A673 (cell line): ENCODE data around the gene SBSN. TPM values are rescaled to one million over a fixed set of nuclear protein-coding genes. Genes with fewer than 3 reads are reported as not detected.

Experiments used
- BruUV-seq: library from RNA; stranded (reverse); fragments of 400-500 nt; replicated peaks from 2 replicates; lab custom pipeline; 2021; lab: Mats Ljungman, UMichigan
- CTCF ChIA-PET: fragments of 300-600 bp; sonication (Branson Sonifier 250); formaldehyde crosslinking; loops from one replicate; lab custom pipeline; 2022; ENCODE audit warnings: antibody characterized with exemption; lab: Charles Lee
- POLR2A ChIA-PET: fragments of 300-600 bp; sonication (Branson Sonifier 250); formaldehyde crosslinking; loops from one replicate; lab custom pipeline; 2022; ENCODE audit warnings: antibody characterized with exemption; ENCODE audit not compliant: low non-redundant PET; lab: Charles Lee
- DNase-seq: peaks from one replicate; pipeline ENCODE4 v3.0.0-alpha.2; 2015; ENCODE audit warnings: low spot score
- H3K27ac ChIP-seq: fragments of 200-600 bp; sonication (generic); 2 replicates; pipeline ENCODE4 v1.5.1; 2016; ENCODE audit warnings: mixed run types, low read depth, mild to moderate bottlenecking, mixed read lengths, antibody characterized with exemption, low read length; ENCODE audit not compliant: poor library complexity, severe bottlenecking
- H3K27me3 ChIP-seq: fragments of 200-600 bp; sonication (generic); replicated peaks from 2 replicates; pipeline ENCODE4 v1.6.1; 2017; ENCODE audit warnings: mixed run types, low read depth, mild to moderate bottlenecking, mixed read lengths, antibody characterized with exemption, low read length; ENCODE audit not compliant: insufficient read depth, poor library complexity
- H3K36me3 ChIP-seq: fragments of 200-600 bp; sonication (generic); 2 replicates; pipeline ENCODE4 v1.6.1; 2016; ENCODE audit warnings: mixed run types, mild to moderate bottlenecking, mixed read lengths, antibody characterized with exemption, low read length; ENCODE audit not compliant: insufficient read depth, poor library complexity, severe bottlenecking
- H3K4me1 ChIP-seq: fragments of 200-600 bp; sonication (generic); 2 replicates; pipeline ENCODE4 v1.6.1; 2017; ENCODE audit warnings: mixed run types, mild to moderate bottlenecking, mixed read lengths, antibody characterized with exemption, low read length; ENCODE audit not compliant: insufficient read depth, poor library complexity, severe bottlenecking
- H3K4me3 ChIP-seq: fragments of 200-600 bp; sonication (generic); 2 replicates; pipeline ENCODE4 v1.5.1; 2016; ENCODE audit warnings: low read depth, mixed run types, mild to moderate bottlenecking, mixed read lengths, low read length; ENCODE audit not compliant: poor library complexity, severe bottlenecking
- H3K9me3 ChIP-seq: fragments of 200-600 bp; sonication (generic); 2 replicates; pipeline ENCODE4 v1.6.1; 2016; ENCODE audit warnings: mixed run types, low read depth, mild to moderate bottlenecking, mixed read lengths, antibody characterized with exemption, low read length; ENCODE audit not compliant: poor library complexity, severe bottlenecking
- EZH2 ChIP-seq: fragments of 200-600 bp; sonication (generic); IDR thresholded peaks from 2 replicates; pipeline ENCODE4 v1.6.1; 2017; ENCODE audit warnings: borderline replicate concordance, low read depth, mild to moderate bottlenecking, mixed read lengths, antibody characterized with exemption, low read length; ENCODE audit not compliant: poor library complexity, severe bottlenecking
- intact Hi-C: fragments of 100-400 bp; cut with micrococcal nuclease; formaldehyde crosslinking; loops from one replicate; pipeline ENCODE4 v1.10.0; 2022; ENCODE audit not compliant: unreplicated experiment
- total RNA-seq: library from RNA; stranded (reverse); gene quantifications from 2 replicates; pipeline ENCODE4 v1.2.3, GENCODE V29; 2021
- TF ChIP-seq, protein P1 (sequence below): fragments of 300-800, 200-600 bp; sonication (generic); conservative IDR thresholded peaks from 2 replicates; pipeline ENCODE4 v1.5.1; 2017; ENCODE audit warnings: low read depth, mild to moderate bottlenecking, antibody characterized with exemption, low read length, moderate library complexity, mixed read lengths

SBSN gene
- total RNA-seq, 1 experiment from 2014 or later: not detected

DNA sequence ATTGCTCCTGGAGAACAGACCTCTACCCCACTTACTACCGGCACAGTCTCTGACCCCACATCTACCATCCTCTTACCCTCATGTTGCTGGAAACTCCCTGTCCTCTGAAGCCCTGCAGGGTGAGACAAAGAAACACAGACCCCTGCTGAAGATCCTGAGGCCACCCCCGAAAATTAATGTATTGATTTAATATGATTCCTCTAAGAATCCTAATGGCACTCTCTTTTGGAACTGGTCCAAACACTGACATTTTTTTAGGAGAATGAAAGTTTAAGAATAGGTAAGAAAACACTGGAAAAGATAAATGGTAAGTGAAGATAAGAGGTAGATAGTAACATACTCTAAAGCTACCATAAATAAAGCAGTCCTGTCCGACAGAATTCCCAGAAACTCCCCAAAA, 20.0 kb downstream of the SBSN start:
- CTCF ChIA-PET: no interaction called here
- no peak overlapping the region for H3K4me3 ChIP-seq

DNA sequence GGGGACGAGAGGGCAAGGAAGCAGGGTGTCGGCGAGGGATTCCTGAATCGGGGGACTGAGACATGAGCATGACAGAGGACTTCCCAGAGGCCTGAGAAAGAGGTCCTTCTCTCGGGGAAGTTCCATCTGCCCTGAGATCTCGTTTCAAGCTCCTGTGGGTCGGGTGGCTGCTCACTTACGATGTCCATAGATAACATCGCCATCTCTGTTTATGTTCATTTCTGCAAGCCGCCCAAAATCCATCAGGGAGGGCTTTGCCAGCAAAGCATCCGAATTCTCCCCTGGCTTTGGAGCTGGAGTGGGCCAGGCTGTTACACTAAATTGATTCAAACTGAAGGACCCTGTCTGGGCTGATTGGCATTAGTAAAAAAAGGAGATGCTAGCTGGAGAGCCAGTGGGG, 20.6 kb downstream of the SBSN start:
- no peaks in the 10 kb centered on the region for H3K36me3 ChIP-seq
- intact Hi-C loops: no loop called here
- BruUV-seq: no TSS peak
- H3K4me1 ChIP-seq: no peaks in the 10 kb centered on the region
- CTCF ChIA-PET: no interaction called here
- H3K4me3 ChIP-seq: no peak overlapping the region
- DNase-seq: no peak
- no peaks in the 10 kb centered on the region for H3K9me3 ChIP-seq
- peaks cover 89% of the 10 kb centered on the region for H3K27me3 ChIP-seq
- H3K27ac ChIP-seq: no peak overlapping the region
- TF ChIP-seq, protein P1, sequence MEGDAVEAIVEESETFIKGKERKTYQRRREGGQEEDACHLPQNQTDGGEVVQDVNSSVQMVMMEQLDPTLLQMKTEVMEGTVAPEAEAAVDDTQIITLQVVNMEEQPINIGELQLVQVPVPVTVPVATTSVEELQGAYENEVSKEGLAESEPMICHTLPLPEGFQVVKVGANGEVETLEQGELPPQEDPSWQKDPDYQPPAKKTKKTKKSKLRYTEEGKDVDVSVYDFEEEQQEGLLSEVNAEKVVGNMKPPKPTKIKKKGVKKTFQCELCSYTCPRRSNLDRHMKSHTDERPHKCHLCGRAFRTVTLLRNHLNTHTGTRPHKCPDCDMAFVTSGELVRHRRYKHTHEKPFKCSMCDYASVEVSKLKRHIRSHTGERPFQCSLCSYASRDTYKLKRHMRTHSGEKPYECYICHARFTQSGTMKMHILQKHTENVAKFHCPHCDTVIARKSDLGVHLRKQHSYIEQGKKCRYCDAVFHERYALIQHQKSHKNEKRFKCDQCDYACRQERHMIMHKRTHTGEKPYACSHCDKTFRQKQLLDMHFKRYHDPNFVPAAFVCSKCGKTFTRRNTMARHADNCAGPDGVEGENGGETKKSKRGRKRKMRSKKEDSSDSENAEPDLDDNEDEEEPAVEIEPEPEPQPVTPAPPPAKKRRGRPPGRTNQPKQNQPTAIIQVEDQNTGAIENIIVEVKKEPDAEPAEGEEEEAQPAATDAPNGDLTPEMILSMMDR: no peak
- no peak for TF ChIP-seq EZH2
- POLR2A ChIA-PET: no interaction called here

More for the DNA sequence above, 20.0 kb downstream of the SBSN start:
- DNase-seq: no peak
- POLR2A ChIA-PET: no interaction called here
- Histone ChIP-seq H3K27me3 (peaks cover 89% of the 10 kb centered on the region), H3K9me3 (no peaks in the 10 kb centered on the region), H3K27ac (no peak overlapping the region), H3K36me3 (no peaks in the 10 kb centered on the region), H3K4me1 (no peaks in the 10 kb centered on the region)
- intact Hi-C loops: no loop called here
- no TSS peak for BruUV-seq
- TF ChIP-seq, protein P1: no peak
- no peak for TF ChIP-seq EZH2

GRCh38 chr19:35506011-35506410, 22.1 kb downstream of the SBSN start:
- no peak overlapping the region for H3K27ac ChIP-seq
- no TSS peak for BruUV-seq
- H3K36me3 ChIP-seq: no peaks in the 10 kb centered on the region
- ChIA-PET POLR2A (no interaction called here), CTCF (no interaction called here)
- no peaks in the 10 kb centered on the region for H3K4me1 ChIP-seq
- TF ChIP-seq, protein P1: no peak
- TF ChIP-seq EZH2: no peak
- H3K4me3 ChIP-seq: no peak overlapping the region
- no peak for DNase-seq
- intact Hi-C loops: no loop called here
- H3K9me3 ChIP-seq: no peaks in the 10 kb centered on the region
- H3K27me3 ChIP-seq: peaks cover 80% of the 10 kb centered on the region
